Ishikawa (cell line): Measurements from ENCODE around the gene TRIM33.

Experiments
- CEBPB ChIP-seq: IDR thresholded peaks from 2 replicates; pipeline ENCODE4 v1.6.1; 2012
- CREB1 ChIP-seq: IDR thresholded peaks from 2 replicates; pipeline ENCODE4 v1.6.1; 2012; ENCODE audit warnings: low read depth
- EGR1 ChIP-seq: IDR thresholded peaks from 2 replicates; pipeline ENCODE4 v1.6.1; 2012
- EP300 ChIP-seq: IDR thresholded peaks from 2 replicates; pipeline ENCODE4 v1.6.1; 2012; ENCODE audit warnings: borderline replicate concordance
- FOXM1 ChIP-seq: IDR thresholded peaks from 2 replicates; pipeline ENCODE4 v1.6.1; 2012; ENCODE audit warnings: low read depth, borderline replicate concordance
- NFIC ChIP-seq: IDR thresholded peaks from 2 replicates; pipeline ENCODE4 v1.6.1; 2012
- RAD21 ChIP-seq: IDR thresholded peaks from 2 replicates; pipeline ENCODE4 v1.6.1; 2012; ENCODE audit warnings: low read depth
- TAF1 ChIP-seq: IDR thresholded peaks from 2 replicates; pipeline ENCODE4 v1.6.1; 2012; ENCODE audit warnings: low read depth, mild to moderate bottlenecking
- TCF12 ChIP-seq: IDR thresholded peaks from 2 replicates; pipeline ENCODE4 v1.6.1; 2012; ENCODE audit warnings: low read depth
- TEAD4 ChIP-seq: IDR thresholded peaks from 2 replicates; pipeline ENCODE4 v1.6.1; 2012
- YY1 ChIP-seq: IDR thresholded peaks from 2 replicates; pipeline ENCODE4 v1.6.1; 2012; ENCODE audit warnings: low read depth
- ZBTB7A ChIP-seq: IDR thresholded peaks from 2 replicates; pipeline ENCODE4 v1.6.1; 2012; ENCODE audit warnings: low read depth
- TF ChIP-seq, protein P1 (sequence below): IDR thresholded peaks from 2 replicates; pipeline ENCODE4 v1.6.1; 2012
- TF ChIP-seq, protein P2 (sequence below): IDR thresholded peaks from 2 replicates; pipeline ENCODE4 v1.6.1; 2012; ENCODE audit warnings: low read depth, mild to moderate bottlenecking
- TF ChIP-seq, protein P3 (sequence below): IDR thresholded peaks from 2 replicates; pipeline ENCODE4 v1.6.1; 2012

TRIM33 gene

DNA sequence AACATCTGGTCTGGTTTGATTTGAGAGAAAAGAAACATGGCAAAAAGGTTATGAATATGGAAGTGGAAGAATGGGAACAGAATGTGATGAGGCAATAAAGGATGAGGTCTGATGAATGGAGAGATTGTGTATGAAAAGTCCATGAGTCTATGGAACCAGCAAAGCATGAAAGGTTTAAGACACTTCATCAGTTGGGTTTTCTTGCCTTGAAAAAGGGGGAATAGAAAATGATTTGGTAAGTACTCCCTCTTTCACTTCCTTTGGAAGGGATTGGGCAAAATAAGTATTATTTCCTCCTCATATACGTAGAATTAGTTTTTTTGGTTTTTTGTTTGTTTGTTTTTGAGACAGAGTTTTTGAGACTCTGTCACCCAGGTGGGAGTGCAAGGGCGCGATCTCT, 155.8 kb downstream of the TRIM33 start:
- TF ChIP-seq RAD21 (no peak), CEBPB (no peak)

DNA sequence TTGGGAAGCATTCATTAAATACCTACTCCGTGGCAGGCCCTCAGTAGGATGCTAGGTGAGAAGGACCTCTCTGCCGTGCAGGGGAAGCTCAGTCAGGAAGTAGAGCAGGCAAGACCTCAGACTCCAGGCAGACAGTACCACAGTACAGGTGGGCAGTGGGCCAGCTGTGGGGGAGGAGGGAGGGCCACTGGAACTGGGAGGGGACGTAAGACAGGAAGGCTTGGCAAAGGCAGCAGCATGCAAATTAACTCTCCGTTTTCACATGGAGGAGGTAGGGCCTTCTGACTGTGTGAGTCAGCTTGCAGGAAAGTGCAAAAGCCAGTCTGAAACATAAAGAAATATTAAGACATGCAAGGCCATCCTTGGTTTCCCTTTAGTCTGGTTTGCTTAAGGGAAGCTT, 157.7 kb downstream of the TRIM33 start:
- TF ChIP-seq ZBTB7A: no peak
- TF ChIP-seq NFIC: peak; percentile 74
- TF ChIP-seq, protein P1, sequence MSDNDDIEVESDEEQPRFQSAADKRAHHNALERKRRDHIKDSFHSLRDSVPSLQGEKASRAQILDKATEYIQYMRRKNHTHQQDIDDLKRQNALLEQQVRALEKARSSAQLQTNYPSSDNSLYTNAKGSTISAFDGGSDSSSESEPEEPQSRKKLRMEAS: no peak
- TF ChIP-seq CEBPB: no peak
- TF ChIP-seq FOXM1: no peak
- no peak for TF ChIP-seq RAD21
- no peak for TF ChIP-seq YY1
- TF ChIP-seq, protein P2, sequence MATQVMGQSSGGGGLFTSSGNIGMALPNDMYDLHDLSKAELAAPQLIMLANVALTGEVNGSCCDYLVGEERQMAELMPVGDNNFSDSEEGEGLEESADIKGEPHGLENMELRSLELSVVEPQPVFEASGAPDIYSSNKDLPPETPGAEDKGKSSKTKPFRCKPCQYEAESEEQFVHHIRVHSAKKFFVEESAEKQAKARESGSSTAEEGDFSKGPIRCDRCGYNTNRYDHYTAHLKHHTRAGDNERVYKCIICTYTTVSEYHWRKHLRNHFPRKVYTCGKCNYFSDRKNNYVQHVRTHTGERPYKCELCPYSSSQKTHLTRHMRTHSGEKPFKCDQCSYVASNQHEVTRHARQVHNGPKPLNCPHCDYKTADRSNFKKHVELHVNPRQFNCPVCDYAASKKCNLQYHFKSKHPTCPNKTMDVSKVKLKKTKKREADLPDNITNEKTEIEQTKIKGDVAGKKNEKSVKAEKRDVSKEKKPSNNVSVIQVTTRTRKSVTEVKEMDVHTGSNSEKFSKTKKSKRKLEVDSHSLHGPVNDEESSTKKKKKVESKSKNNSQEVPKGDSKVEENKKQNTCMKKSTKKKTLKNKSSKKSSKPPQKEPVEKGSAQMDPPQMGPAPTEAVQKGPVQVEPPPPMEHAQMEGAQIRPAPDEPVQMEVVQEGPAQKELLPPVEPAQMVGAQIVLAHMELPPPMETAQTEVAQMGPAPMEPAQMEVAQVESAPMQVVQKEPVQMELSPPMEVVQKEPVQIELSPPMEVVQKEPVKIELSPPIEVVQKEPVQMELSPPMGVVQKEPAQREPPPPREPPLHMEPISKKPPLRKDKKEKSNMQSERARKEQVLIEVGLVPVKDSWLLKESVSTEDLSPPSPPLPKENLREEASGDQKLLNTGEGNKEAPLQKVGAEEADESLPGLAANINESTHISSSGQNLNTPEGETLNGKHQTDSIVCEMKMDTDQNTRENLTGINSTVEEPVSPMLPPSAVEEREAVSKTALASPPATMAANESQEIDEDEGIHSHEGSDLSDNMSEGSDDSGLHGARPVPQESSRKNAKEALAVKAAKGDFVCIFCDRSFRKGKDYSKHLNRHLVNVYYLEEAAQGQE: no peak

DNA sequence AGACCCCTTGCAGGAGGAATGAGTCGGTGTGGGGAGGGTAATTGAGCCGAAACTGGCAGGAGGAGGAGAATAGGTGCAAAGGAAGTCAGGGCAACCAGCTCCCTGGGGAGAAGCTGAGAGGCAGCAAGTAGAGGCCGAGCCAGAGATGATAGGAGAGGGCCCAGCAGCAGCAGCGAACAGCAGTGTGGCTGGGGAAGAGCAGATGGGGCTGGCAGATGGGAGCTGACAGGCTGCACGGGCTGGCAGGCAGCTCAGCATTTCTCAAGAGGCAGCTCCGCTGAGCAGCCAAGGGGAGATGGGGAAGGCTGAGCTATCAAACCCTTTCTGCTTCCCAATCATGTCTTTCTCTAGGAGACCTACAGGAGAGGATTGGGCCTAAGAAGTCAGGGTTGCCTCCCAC, 158.2 kb downstream of the TRIM33 start:
- TF ChIP-seq TAF1: no peak
- TF ChIP-seq EGR1: no peak
- no peak for TF ChIP-seq EP300
- no peak for TF ChIP-seq CREB1

DNA sequence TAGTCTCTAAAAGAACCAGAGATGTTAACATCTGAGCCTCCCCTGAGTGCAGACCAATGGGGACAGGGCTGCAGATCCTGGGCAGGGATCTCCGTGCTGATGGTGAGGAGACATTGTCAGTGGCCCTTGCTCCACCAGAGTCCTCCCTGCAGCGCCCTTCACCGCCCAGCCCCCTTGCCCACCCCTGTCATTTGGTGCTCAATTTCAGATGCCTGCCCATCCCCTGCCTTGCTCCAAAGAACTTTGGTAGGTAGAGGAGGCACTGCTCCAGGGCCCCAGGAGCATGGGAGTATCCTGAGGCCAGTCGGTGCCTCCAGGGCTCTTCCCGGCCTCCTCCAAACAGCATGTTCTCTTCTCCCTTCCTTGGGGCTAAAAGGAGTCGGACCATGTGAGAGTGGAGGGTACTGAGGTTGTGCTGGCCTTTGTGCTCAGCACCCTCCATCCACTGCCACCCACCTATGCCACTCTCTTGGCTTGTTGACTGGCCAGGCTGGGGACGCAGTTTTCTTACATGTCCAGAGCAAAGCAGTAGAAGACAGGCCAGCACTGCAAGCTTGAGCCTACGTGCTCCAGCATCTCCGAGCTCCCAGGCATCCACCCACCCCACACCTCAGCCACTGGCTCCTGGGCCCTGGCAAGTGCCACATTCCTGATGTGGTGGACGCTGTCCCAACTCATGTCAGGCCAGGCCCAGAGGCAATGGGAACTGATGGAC, 160.1 kb downstream of the TRIM33 start:
- no peak for TF ChIP-seq RAD21
- no peak for TF ChIP-seq FOXM1

DNA sequence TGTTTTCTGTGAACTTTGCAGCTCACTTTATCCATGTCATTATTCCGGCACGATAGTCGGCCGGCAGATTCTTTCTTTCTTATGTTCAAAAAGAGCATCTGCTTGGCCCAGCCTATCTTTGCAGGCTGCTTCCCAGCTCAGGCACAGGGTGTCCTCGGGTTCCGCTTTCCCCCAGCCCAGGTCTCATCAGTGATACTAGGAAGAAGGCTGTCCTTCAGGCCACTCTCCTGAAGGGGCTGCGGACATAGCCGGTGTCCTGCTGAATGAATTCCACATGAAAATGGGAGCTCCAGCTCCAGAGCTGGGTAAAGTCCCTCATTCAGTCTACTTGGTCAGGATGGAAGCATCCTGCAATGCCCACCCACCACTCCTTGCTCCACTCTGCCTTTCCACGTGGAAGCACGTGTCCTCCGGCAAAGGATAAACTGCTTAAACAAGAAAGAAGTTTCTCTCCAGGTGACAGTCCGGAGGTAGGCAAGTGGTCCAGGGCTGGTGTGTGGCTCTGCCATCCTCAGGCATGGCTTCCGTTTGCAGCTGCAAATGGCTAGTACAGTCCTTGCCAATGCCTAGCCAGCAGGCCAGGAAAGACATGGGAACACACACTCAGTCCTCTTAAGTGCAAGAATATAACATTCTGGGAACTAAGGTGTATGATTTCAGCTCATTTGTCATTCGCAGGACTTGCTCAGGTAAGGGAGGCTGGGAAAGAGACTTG, 161.0 kb downstream of the TRIM33 start:
- TF ChIP-seq, protein P2: no peak
- TF ChIP-seq TAF1: no peak
- TF ChIP-seq EP300: no peak
- TF ChIP-seq TCF12: no peak
- no peak for TF ChIP-seq CREB1
- TF ChIP-seq RAD21: no peak
- TF ChIP-seq ZBTB7A: no peak
- TF ChIP-seq NFIC: no peak
- no peak for TF ChIP-seq FOXM1
- no peak for TF ChIP-seq CEBPB
- no peak for TF ChIP-seq EGR1

DNA sequence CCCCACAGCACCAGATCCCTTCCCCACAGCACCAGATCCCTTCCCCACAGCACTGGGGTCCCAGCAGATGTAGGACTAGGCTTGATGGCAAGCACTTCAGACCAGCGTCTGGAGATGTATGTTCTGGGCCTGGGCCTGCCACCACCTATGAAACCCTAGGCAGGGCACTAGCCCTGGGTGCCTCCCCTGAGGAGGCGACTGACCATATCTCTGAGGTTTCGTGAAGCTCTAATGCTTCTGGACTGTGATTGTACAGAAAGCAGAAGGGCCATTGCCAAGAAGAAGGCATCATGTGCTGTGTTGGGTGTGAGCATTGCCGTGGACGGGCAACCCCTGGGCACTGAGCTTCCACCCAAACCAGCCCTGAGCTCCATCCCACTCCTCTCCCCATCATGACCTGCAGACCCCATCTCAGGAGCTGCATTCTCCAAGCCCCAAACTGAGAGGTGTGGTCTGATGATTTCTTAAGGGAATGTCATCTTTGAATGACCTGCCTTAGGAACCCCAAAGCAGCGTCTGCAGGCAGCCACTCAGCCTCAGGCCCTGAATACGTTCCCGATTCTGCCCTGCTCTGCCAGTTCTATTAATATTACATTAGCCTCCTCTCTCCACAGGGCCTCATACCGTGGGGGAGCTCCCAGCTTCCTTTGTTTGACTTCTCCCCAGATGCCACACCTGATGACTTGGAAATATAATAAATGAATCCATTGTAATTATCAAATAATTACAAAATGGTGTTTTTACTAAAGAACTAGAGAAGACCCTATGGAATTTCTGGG, 163.4 kb downstream of the TRIM33 start:
- TF ChIP-seq TEAD4: no peak
- TF ChIP-seq, protein P1: no peak
- no peak for TF ChIP-seq ZBTB7A
- no peak for TF ChIP-seq EGR1
- TF ChIP-seq, protein P3, sequence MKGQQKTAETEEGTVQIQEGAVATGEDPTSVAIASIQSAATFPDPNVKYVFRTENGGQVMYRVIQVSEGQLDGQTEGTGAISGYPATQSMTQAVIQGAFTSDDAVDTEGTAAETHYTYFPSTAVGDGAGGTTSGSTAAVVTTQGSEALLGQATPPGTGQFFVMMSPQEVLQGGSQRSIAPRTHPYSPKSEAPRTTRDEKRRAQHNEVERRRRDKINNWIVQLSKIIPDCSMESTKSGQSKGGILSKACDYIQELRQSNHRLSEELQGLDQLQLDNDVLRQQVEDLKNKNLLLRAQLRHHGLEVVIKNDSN: no peak
- TF ChIP-seq CEBPB: no peak
- no peak for TF ChIP-seq EP300
- TF ChIP-seq YY1: no peak
- no peak for TF ChIP-seq RAD21
- TF ChIP-seq TCF12: no peak
- no peak for TF ChIP-seq CREB1
- TF ChIP-seq TAF1: no peak
- no peak for TF ChIP-seq FOXM1
- TF ChIP-seq, protein P2: no peak
- TF ChIP-seq NFIC: no peak
